Measurements from ENCODE around the gene RIMKLA.

- TF ChIP-seq EZH2 (IDR thresholded peaks at IDR 0.05; ENCODE audit: insufficient read depth, low read length) (no peak), CTCF (IDR thresholded peaks at IDR 0.05; ENCODE audit: insufficient read depth, low read depth, low read length) (no peak)
Measured at GRCh38 chr1:42343049-42343448, 37.5 kb upstream of the RIMKLA start.
